HG03354 (cell line): ENCODE measurements around the gene HTRA1.

Experiments used
- ATAC-seq: cut with Tn5 transposase; IDR thresholded peaks from one replicate; pipeline ENCODE4 v1.9.1; 2021; ENCODE audit warnings: mild to moderate bottlenecking; ENCODE audit not compliant: unreplicated experiment, poor library complexity, severe bottlenecking

The HTRA1 gene

DNA sequence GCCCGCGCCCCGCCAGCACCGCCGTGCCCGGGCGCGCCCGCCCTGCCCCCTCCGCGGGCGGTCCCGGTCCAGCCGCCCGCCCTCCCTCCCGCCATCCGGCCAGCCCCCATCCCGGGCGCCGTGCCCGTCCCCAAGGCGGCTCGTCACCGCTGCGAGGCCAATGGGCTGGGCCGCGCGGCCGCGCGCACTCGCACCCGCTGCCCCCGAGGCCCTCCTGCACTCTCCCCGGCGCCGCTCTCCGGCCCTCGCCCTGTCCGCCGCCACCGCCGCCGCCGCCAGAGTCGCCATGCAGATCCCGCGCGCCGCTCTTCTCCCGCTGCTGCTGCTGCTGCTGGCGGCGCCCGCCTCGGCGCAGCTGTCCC lies at the start of gene HTRA1:
Gene HTRA1 (plus strand): TSS at position 187 of the 362 bp plus-strand sequence. CDS start 100 bp downstream, at position 287.
- no peak for ATAC-seq

DNA sequence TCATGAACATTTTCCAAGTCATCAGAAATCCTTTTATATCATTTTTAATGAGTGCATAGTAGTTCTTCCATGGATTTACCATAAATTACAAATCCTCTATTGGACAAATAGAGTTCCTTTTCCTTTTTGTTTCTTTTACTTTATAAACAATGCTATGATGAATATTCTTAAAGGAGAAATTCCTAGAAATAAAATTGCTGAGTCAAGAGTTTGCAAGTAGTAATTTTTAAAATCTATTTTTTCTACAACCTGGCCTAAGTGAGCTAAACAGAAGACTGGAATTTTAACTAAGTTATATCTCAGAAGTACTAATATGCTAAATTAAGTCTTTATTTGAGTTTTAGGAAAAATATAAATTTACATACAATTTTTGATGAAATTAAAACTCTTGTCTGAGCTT lies 48.0 kb upstream of the HTRA1 start:
- ATAC-seq = no peak

DNA sequence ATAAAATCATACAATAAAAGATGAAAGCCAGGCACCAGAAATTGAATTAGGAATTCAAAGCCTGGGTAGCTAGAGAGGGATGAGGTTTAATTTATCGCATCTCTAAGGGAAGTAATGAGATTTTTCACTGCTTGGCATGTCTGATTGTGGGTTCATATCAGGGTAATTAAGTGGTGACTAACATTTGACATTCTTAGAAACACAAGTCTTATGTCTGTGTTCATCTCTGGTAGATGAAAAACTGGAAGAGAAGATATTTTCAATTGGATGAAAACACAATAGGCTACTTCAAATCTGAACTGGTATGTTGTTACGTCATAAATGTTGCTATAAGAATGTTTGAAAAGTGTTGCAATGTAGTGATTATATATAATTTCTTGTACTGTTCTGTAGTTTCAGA lies 43.7 kb upstream of the HTRA1 start:
- no peak for ATAC-seq

DNA sequence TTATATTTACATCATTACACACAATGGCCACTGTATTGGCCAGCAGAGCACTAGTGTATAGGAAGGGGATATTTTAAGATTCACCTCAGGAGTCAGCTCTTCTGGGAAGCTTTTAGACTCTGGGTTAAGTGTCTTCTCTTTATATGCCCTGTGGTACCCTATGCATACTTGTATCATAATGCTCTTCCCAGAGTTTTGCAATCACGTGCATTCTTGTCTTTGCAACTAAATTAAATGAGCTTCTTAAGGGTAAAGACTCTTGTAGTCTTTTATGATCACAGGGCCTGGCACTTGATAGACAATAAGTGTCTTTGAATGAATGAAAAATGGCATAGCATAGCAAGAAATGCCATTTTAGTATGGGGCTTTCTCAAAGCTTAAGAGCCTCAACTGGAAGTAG lies 42.3 kb upstream of the HTRA1 start:
- no peak for ATAC-seq

DNA sequence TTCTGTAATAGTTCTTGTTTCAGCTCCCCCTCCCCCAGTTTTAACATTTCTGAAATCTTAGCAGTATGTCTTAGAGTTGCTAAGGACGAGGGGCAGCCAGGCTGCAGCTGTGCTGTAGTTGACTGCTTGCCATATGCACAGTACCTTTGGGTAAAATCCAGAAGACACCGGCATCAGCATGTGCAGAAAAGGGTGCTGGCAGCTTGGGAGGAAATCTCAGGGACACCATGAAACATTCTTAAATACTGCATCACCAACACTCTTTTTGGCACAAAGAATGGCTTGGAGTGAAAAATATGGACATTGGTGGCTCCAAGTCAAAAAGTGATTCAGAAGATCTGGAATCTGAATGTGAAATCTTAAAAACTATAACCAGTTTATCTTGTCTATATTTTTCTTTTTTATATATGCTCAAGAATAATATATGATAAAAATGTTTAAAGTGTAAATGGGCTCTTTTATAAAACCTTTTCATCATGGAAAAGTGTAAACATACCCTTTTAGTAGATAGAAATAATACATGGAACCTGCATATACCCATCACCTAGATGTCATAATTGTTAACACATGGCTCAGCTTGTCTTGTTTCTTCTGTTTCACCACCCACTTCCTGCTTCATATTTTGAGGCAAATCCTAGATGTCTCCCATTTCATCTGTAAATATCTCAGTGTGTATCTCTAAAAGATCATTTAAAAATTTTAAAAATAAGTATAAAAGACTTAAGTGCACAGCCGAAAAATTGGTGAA lies 41.3 kb upstream of the HTRA1 start:
- ATAC-seq = no peak

DNA sequence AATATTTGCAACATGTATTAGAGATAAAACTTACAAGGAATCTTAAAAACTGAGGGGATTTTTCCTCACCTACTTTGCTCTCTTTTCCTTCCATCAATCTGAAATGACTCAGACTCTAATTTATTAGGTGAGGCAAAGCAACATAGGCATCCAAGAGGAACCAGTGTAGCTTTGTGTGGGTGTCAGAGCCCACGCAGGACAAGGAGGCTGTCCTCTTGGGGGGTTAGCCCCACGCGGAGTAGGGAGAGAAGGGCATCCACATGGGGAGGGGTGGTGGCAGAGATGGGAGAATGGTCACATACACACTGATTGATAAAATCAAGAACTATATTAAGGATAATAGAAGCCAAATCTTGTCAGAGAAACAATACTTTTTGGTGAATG lies 40.7 kb upstream of the HTRA1 start:
- ATAC-seq = no peak

DNA sequence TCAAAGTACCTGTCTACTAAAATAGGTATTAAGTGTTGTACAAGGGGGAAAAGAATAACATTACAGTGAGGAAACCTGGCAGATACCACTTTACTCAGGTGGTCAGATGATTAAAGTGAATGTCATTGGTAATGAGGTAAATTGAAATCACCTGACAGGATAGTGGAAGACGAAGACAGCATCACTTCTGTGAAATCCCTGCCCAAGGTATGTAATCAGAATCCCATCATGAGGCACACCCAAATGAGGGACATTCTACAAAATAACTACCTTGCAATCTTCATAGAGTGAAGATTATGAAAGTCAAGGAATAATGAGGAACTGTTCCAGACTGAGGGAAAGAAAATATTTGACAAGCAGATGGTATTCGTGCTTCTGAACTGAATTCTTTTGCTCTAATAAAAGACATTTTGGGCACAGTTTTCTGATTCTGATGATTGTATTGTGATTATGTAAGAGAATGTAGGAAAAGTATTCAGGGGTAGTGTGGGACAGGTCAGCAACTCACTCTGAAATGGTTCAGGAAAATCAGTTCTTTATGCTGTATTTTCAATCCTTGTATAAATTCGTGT lies 40.2 kb upstream of the HTRA1 start:
- no peak for ATAC-seq

DNA sequence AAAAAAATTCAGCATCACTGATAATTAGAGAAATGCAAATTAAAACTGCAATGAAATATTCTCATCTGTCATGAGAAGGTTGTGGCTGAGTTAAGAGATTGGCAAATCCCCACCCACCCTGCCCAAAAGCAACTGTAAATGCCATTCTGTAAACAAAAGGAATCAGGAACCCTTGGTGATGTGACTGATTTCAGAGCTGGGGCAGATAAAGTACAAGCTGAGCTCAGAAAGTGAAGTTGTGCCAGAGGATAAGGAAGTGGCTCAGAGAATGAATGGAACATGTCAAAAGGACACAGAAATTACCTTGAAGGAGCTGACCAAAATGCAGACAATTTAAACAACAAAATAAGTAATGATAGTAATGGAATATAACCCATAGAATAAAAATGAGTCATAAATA lies 39.6 kb upstream of the HTRA1 start:
- ATAC-seq = no peak

DNA sequence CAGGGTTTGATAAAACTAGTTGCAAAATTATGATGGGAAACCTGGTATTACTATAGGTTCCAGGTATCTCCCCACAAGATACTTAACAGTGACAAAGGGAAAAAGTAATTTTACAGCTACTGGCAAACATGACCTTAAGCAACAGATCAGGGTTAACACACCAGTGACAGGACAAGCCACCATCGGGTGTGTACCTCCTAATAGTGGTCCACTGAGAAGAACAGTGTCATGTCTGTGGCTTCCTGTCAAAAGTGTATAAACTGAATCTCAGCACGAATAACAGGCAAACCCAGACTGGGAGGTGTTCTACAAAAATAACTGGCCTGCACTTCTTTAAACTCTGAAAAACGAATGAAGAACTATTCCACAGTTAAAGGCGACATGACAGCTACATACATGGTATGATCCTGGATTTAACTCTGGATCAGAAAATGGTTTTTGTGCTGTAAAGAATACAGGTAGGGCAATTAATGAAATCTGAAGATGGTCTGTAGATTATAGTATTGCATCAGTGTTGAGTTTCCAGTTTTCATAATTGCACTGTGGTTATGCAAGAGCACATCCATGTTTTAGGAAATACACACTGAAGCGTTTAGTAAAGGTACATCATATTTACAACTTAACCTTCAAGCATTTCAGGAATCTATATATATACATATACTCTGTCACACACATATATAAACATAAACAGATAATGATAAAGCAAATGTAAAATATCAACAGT lies 38.9 kb upstream of the HTRA1 start:
- no peak for ATAC-seq

DNA sequence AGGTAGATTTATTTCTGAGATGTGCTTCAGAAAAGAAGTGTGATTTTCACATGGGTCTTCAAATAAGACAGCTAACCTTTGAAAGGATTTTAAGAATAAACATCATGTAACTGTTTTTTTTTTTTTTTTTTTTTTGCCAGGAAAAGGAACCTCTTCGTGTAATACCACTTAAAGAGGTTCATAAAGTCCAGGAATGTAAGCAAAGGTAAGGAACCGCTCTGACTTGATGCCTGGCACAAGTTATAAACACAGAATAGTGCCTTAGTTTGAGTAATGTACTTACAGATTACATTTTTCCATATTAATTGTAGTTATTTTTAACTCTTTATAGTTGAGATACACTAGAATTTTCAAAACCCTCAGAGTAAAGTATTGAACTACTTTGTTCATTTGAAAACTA lies 37.3 kb upstream of the HTRA1 start:
- ATAC-seq = no peak

DNA sequence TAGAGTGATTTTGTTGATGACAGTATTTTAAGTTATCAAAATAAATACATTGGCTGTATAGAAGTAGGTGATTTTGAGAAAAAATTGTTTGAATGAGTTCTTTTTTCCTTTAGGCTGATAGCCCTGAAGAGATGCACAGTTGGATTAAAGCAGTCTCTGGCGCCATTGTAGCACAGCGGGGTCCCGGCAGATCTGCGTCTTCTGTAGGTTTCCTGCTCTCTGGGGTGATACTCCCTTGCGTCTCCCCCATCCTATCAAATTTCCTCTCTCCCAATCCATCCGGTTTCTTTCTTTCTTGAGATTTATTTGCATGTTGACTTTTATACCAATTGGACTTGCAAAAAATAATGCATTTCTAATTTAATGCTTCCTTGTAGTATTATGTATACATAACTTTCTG lies 34.5 kb upstream of the HTRA1 start:
- ATAC-seq = no peak

DNA sequence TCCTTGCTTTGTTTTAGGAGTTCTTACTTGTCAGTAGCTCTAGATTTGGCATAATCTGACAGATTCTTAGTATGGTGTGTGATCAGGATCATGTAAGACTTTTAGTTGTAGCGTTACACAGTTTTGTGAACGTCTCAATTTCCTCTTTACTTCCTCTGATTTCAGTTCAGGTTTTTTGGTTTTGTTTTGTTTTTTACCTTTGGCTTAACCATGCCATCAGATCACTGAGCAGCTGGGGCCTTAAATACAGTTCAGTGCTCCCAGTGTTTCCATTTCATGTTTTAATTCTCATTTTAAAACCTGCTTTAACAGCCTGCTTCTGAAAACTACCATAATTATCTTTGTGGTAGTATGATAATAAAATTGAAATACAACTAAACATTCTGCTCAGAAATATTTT lies 34.1 kb upstream of the HTRA1 start:
- no peak for ATAC-seq

DNA sequence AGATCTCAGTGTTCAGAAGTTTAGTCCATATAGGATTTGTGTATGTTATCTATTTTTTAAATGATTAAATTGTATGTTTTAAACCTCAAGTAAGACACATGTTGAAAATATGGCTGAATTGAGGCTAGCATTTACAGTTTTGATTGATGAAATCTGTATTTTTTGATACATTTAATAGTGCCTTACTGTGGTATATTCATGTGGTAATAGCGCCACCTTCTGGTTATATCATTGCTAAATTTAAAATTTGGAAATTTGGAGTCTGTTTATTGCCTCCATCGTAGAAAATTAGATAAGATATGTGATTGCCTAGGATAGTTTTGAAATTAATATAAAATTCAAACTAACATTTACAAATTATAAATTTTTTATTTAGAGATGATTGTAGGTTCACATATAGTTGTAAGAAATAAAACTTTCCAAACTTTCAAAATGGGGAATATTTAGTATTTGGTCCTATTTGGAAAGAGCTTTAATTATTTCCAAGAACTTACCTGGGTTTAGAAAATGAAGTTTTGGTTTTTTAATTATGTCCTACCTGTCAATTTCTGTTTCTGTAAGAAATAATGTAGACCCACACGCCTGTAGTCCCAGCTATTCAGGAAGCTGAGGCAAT lies 26.0 kb upstream of the HTRA1 start:
- ATAC-seq = no peak

DNA sequence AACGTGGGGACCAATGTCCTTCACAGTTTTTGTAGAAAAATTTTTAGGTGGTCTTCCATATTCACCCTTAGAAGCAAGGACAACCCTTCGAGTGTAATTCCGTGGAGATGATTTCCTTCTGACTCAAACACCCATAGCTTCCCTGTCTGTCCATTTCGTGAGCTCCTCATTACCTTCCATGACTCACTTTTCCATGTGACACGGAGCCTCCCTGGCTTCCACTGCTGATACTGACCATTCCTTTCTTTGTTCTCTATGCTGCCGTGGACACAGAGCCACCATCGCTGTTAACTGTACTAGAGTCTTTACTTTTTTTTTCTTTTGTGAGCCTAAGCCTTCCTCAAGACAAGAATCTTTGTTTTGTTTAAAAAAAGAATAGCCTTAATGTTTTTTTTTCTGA lies 19.4 kb upstream of the HTRA1 start:
- ATAC-seq = no peak

DNA sequence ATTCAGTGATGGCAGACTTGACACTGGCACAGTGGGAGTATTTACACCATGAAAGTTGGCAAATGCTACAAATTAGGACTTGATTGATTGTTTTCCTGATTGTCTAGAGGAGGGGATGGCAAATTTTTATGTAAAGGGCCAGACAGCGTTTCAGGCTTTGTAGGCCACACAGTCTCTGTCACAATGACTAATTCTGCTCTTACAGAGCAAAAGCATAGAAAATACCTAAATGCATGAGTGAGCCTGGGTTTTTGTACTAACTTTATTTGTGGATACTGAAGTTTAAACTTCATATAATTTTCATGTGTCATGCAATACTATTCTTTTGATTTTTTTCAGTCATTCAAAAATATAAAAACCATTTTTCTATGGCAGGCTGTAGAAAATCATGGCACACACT lies 15.9 kb upstream of the HTRA1 start:
- ATAC-seq = no peak

DNA sequence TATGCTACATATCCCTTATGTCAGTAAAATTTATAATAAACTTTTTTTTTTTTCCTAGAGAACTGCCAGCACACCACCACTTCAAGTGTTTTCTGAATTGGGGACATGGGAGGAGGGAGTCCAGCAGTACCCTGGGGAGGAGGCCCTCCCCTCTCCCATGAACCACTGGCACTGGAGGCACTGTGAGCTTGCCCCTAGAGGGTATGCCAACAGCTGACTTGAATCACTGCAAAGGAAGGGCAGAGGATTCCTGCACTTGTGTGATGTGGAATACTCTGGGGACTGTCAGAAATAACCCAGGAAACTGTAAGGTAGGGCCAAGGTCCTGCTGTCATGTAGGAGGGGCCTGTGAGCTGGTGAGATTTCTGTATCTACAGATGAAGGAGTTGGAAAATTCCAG lies 15.4 kb upstream of the HTRA1 start:
- ATAC-seq = no peak

DNA sequence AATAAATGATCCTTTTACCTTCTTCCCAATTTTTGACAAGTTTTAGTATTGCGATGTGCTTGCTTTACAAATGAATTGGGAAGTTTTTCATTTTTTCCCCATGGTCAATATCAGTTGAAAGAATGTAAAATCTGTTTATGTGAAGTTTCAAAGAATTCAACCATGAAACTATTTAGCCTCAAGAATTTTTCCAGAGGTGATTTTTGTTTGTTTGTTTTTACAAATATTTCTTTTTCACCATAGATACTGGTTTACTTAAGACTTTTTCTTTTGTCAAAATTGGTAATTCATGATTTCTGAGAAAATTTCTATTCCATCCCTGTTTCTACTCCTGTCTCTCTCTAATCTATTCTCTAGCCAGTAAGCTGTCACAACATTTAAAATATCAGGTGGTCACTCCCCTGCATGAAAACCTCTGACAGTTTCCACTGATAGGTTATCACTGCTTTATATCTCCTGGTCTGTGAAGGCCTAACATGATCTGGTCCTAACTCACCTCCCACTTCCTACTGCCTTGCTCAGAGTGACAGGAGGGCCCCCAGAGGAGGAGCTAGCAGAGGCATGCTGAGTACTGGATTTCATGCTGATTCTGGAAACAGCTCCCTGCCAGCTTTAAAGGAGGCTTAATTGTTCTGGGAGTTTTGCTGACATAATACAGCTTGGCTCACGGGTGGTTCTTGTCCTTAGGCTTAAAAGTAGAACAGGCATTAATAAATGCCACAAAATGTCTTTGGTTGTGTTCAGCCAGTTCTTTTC lies 14.5 kb upstream of the HTRA1 start:
- no peak for ATAC-seq

DNA sequence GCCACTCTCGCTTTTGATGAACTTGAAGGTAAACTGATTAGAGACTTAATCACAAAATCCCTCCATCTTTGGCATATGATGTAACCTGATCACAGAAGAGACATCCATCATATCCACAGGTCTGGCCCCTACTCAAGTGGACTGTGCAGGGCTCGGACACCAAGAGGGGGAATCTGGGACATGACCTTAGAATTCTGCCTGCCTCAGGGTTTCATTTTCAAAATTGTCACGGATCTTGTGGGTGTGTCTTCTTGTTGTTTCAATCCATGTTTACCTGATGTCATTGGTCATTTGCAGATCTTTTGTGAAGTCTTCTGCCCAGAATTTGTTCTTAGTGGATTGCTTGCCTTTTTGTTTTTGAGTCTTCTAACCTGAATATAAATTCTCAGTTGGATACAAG lies 12.8 kb upstream of the HTRA1 start:
- no peak for ATAC-seq

DNA sequence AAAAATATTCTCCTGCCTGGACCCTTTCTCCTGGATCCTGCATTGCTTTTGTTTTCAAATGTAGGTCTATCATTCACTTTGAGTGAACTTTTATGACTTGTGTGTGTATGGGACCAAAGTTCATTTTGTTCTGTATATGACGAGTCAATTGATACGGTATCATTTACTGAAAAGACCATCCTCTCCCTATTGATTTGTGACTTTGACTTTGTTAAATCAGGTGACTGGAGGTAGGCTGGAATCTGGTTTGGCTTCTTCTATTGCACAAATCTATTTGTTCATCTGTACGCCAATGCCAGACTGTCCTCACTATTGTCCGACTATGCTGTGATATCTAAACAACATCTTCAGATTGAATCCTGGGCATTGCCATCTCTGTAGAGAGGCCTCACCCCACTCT lies 12.2 kb upstream of the HTRA1 start:
- no peak for ATAC-seq

DNA sequence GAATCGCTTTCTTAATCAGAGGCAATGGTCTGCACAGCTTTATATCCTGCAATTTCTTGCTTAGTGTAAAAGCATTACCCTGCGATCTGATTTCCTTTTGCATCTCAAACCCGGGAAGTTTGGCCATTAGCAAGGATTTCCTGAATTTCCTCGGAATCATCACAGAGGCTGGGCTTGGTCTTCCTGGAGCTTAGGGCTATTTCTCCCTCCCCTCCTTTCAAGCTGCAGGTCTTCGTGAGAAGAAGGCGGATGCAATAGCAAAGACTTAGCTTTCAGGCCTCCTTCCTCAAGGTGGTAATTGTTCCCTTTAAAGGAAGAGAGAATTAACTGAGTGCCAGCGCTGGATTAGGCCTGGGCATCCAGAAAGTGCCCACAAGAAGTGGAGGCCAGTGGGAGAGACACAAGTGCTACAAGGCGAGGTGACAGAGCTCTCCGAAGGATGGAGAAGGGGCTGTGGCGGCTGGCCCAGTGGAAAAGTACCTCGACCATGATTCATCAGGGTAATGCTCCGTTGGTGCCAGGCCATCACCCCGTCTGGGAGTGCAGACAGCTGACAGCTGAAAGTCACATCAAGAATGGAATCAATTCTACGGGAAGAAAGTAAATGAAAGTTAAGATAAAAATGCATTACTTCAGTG lies 10.9 kb upstream of the HTRA1 start:
- no peak for ATAC-seq
